CD14-positive monocyte (primary cell): ENCODE data around the gene ATP1B3. TPM values are rescaled to one million over a fixed set of nuclear protein-coding genes. Genes with fewer than 3 reads are reported as not detected.
"Not testable (repeated sequence)": the region's sequence is repeated elsewhere in the genome, so short reads cannot be mapped to it uniquely, and the experiment has no call there.

Experiments used
- DNase-seq, 3 donors: peaks; one replicate each; pipeline ENCODE4 v3.0.0-alpha.2; 2011 to 2022
- H2AFZ ChIP-seq: 2 replicates; pipeline ENCODE4 v1.6.0; 2012; ENCODE audit warnings: mild to moderate bottlenecking, low read depth, low read length, inconsistent platforms; ENCODE audit not compliant: insufficient read depth, poor library complexity, severe bottlenecking
- H3K27ac ChIP-seq, 2 donors: 1 replicate in 1 of 2; 2 replicates in 1 of 2; pipeline ENCODE4 v1.5.1; 2012 to 2013; ENCODE audit warnings: low read length in 2 of 2, control low read depth in 1 of 2, inconsistent platforms in 1 of 2, low read depth in 1 of 2, mild to moderate bottlenecking in 1 of 2
- H3K27me3 ChIP-seq, 2 donors: one replicate each; pipeline versions ENCODE4 v1.6.0 to v1.6.1; 2011 to 2013; ENCODE audit warnings: low read length in 2 of 2; ENCODE audit not compliant: control insufficient read depth in 2 of 2, insufficient read depth in 2 of 2
- H3K36me3 ChIP-seq, 2 donors: replicated peaks in 1 of 2; 1 replicate in 1 of 2; 2 replicates in 1 of 2; pipeline versions ENCODE4 v1.5.1 to v1.6.1; 2012 to 2013; ENCODE audit warnings: low read length in 2 of 2, control low read depth in 1 of 2, inconsistent platforms in 1 of 2, mild to moderate bottlenecking in 1 of 2; ENCODE audit not compliant: insufficient read depth in 2 of 2, control insufficient read depth in 1 of 2
- H3K4me1 ChIP-seq, 2 donors: 1 replicate in 1 of 2; 2 replicates in 1 of 2; pipeline versions ENCODE4 v1.5.1 to v1.6.1; 2012 to 2013; ENCODE audit warnings: low read length in 2 of 2, control low read depth in 1 of 2, inconsistent platforms in 1 of 2, mild to moderate bottlenecking in 1 of 2, moderate library complexity in 1 of 2; ENCODE audit not compliant: insufficient read depth in 2 of 2, control insufficient read depth in 1 of 2
- H3K4me2 ChIP-seq: replicated peaks from 2 replicates; pipeline ENCODE3; 2012; ENCODE audit warnings: low read length, moderate library complexity, mild to moderate bottlenecking; ENCODE audit not compliant: poor library complexity, severe bottlenecking; ENCODE audit errors: extremely low read depth
- H3K4me3 ChIP-seq, 3 experiments: fragments of 200-600 bp in 1 of 3; sonication (generic) in 1 of 3; replicated peaks in 1 of 3; 1 replicate in 2 of 3; 2 replicates in 1 of 3; pipeline ENCODE4 v1.5.1; 2011 to 2013; ENCODE audit warnings: low read length in 3 of 3, mild to moderate bottlenecking in 3 of 3, control low read depth in 2 of 3, low read depth in 2 of 3, inconsistent platforms in 1 of 3, moderate library complexity in 1 of 3
- H3K79me2 ChIP-seq: 2 replicates; pipeline ENCODE4 v1.6.0; 2012; ENCODE audit warnings: mild to moderate bottlenecking, control low read depth, inconsistent platforms, low read length, moderate library complexity; ENCODE audit not compliant: insufficient read depth
- H3K9ac ChIP-seq: 2 replicates; pipeline ENCODE4 v1.6.0; 2017; ENCODE audit warnings: low read length, mild to moderate bottlenecking; ENCODE audit not compliant: insufficient read depth, poor library complexity, severe bottlenecking
- H3K9me3 ChIP-seq, 2 donors: replicated peaks in 1 of 2; 1 replicate in 1 of 2; 2 replicates in 1 of 2; pipeline versions ENCODE4 v1.5.1 to v1.6.1; 2012 to 2013; ENCODE audit warnings: low read length in 2 of 2, control low read depth in 1 of 2; ENCODE audit not compliant: control insufficient read depth in 1 of 2, insufficient read depth in 1 of 2
- H4K20me1 ChIP-seq: 2 replicates; pipeline ENCODE4 v1.6.0; 2012; ENCODE audit warnings: mild to moderate bottlenecking, low read length, control low read depth, moderate library complexity; ENCODE audit not compliant: insufficient read depth
- H3K27ac Mint-ChIP-seq, 7 donors: one replicate each; pipeline ENCODE4 v1.8.0; 2020; ENCODE audit warnings: mild to moderate bottlenecking in 7 of 7, mixed read lengths in 7 of 7, moderate library complexity in 6 of 7, inconsistent platforms in 2 of 7
- H3K27me3 Mint-ChIP-seq, 3 donors: one replicate each; pipeline ENCODE4 v1.8.0; 2021 to 2022; ENCODE audit warnings: low read depth in 3 of 3, mild to moderate bottlenecking in 3 of 3, mixed read lengths in 3 of 3, moderate library complexity in 3 of 3, inconsistent platforms in 1 of 3
- H3K36me3 Mint-ChIP-seq, 2 donors: one replicate each; pipeline ENCODE4 v1.8.0; 2020; ENCODE audit warnings: mixed read lengths in 2 of 2, inconsistent platforms in 1 of 2, mild to moderate bottlenecking in 1 of 2
- H3K4me1 Mint-ChIP-seq: one replicate; pipeline ENCODE4 v1.8.0; 2020; ENCODE audit warnings: mild to moderate bottlenecking, mixed read lengths
- H3K4me3 Mint-ChIP-seq, 2 donors: one replicate each; pipeline ENCODE4 v1.8.0; 2020; ENCODE audit warnings: mild to moderate bottlenecking in 2 of 2, mixed read lengths in 2 of 2, moderate library complexity in 1 of 2
- H3K9me3 Mint-ChIP-seq, 7 donors: one replicate each; pipeline ENCODE4 v1.8.0; 2020 to 2022; ENCODE audit warnings: mixed read lengths in 7 of 7, mild to moderate bottlenecking in 6 of 7, moderate library complexity in 6 of 7, inconsistent platforms in 2 of 7
- CTCF ChIP-seq: fragments of 200-600 bp; IDR thresholded peaks from one replicate; pipeline ENCODE4 v1.8.0; 2022; ENCODE audit warnings: antibody characterized with exemption, mild to moderate bottlenecking
- WGBS: methylation state at CpG from one replicate; pipeline ENCODE4 v1.1.5; 2013; ENCODE audit warnings: missing lambda C conversion rate; ENCODE audit not compliant: insufficient coverage; 5-methylcytosine and 5-hydroxymethylcytosine counted together
- intact Hi-C, 2 donors: fragments of 100-400 bp; cut with micrococcal nuclease; formaldehyde crosslinking; loops; one replicate each; pipeline versions ENCODE4 v1.15.0 to v1.15.1; 2023
- polyA plus RNA-seq, 3 donors: library from polyadenylated mRNA; depleted of rRNA in 1 of 3; unstranded in 2 of 3; stranded (reverse) in 1 of 3; fragments of 300-500 nt in 2 of 3; fragments of >200 nt in 1 of 3; fragmentation: Illumina TruSeq in 2 of 3; gene quantifications; 1 replicate in 2 of 3; 2 replicates in 1 of 3; pipeline ENCODE4 v1.2.3, GENCODE V29; 2012 to 2021

Gene ATP1B3
- polyA plus RNA-seq, 3 donors = 90.6 to 208 (median 177) TPM

DNA sequence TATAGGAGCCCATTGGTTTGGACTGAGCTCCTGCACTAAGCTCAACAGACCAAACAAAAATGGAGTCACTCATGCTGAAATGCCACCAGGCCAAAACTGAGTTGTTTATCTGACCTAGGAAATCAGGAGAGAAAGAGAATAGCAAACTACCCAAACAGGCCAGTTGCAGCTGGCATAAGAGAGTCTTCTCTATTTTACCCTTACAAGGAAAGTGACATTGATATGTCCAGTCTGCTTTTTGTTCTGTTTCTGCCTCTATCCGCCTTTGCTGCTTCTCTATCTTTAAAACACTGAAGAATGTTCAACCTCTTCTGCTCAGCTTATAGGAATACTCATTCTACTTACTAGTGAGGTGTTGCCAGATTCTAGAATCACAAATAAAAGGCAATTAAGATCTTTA lies 95.1 kb downstream of the ATP1B3 start:
- H3K27me3 Mint-ChIP-seq = no peaks in the 10 kb centered on the region
- H2AFZ ChIP-seq = no peak overlapping the region
- no peak overlapping the region for H3K4me3 ChIP-seq
- H3K27ac ChIP-seq = no peak overlapping the region
- no peaks in the 10 kb centered on the region for H4K20me1 ChIP-seq
- H3K4me1 ChIP-seq = no peaks in the 10 kb centered on the region
- no peak overlapping the region for H3K9ac ChIP-seq
- no peaks in the 10 kb centered on the region for H3K9me3 Mint-ChIP-seq
- no peaks in the 10 kb centered on the region for H3K9me3 ChIP-seq
- H3K4me2 ChIP-seq = no peak overlapping the region
- H3K4me1 Mint-ChIP-seq = no peaks in the 10 kb centered on the region
- WGBS = no CpG with 5 or more reads among the region's 1 CpG
- intact Hi-C loops = no loop called here
- no peak for TF ChIP-seq CTCF
- H3K79me2 ChIP-seq = no peaks in the 10 kb centered on the region
- no peaks in the 10 kb centered on the region for H3K27me3 ChIP-seq
- H3K36me3 Mint-ChIP-seq = peaks cover 4 to 11% of the 10 kb centered on the region in 2 donors
- no peaks in the 10 kb centered on the region for H3K36me3 ChIP-seq
- H3K27ac Mint-ChIP-seq = no peak overlapping the region
- DNase-seq = no peak
- no peak overlapping the region for H3K4me3 Mint-ChIP-seq

GRCh38 chr3:141972399-141972798 lies 96.0 kb downstream of the ATP1B3 start:
- Histone ChIP-seq H3K4me2 (no peak overlapping the region), H3K79me2 (no peaks in the 10 kb centered on the region), H3K36me3 (no peaks in the 10 kb centered on the region), H3K4me3 (no peak overlapping the region), H3K27me3 (no peaks in the 10 kb centered on the region), H3K4me1 (no peaks in the 10 kb centered on the region), H3K27ac (no peak overlapping the region), H2AFZ (no peak overlapping the region), H3K9ac (no peak overlapping the region), H3K9me3 (no peaks in the 10 kb centered on the region), H4K20me1 (no peaks in the 10 kb centered on the region)
- H3K4me1 Mint-ChIP-seq = no peaks in the 10 kb centered on the region
- no peak overlapping the region for H3K27ac Mint-ChIP-seq
- no peak for TF ChIP-seq CTCF
- H3K9me3 Mint-ChIP-seq = no peaks in the 10 kb centered on the region
- DNase-seq = no peak
- WGBS = no CpG with 5 or more reads among the region's 2 CpGs
- peaks cover 4 to 5% of the 10 kb centered on the region in 2 donors for H3K36me3 Mint-ChIP-seq
- intact Hi-C loops = no loop called here
- no peak overlapping the region for H3K4me3 Mint-ChIP-seq
- no peaks in the 10 kb centered on the region for H3K27me3 Mint-ChIP-seq

GRCh38 chr3:141974777-141975176 lies 98.3 kb downstream of the ATP1B3 start:
- H3K27ac ChIP-seq, H3K4me3 Mint-ChIP-seq, H3K9ac ChIP-seq, H3K36me3 Mint-ChIP-seq, H3K79me2 ChIP-seq, H3K4me2 ChIP-seq, intact Hi-C loops, H3K4me3 ChIP-seq, H3K4me1 ChIP-seq, H3K27me3 Mint-ChIP-seq, H3K4me1 Mint-ChIP-seq, H3K27me3 ChIP-seq, H2AFZ ChIP-seq, H3K9me3 Mint-ChIP-seq, H3K27ac Mint-ChIP-seq, DNase-seq, H3K9me3 ChIP-seq, H3K36me3 ChIP-seq, H4K20me1 ChIP-seq: not testable (repeated sequence)
- 98% methylated on average over 5 of the region's 8 CpGs for WGBS
